Upper lobe of left lung (tissue), 4 donors: ENCODE results near the gene PRKD2.

Experiments
- CTCF ChIP-seq, 6 experiments: fragments of 450-650 bp in 4 of 6; fragments of 200-600 bp in 2 of 6; sonication (generic) in 2 of 6; IDR thresholded peaks; one replicate each; pipeline ENCODE4 v1.5.1; 2016 to 2019; ENCODE audit warnings: antibody characterized with exemption in 6 of 6
- EP300 ChIP-seq, 4 donors: sonication (generic); formaldehyde crosslinking; IDR thresholded peaks; one replicate each; pipeline ENCODE4 v1.5.1; 2017; ENCODE audit warnings: antibody characterized with exemption in 4 of 4, control low read depth in 2 of 4

- TF ChIP-seq EP300 (IDR thresholded peaks at IDR 0.05) (no peak), CTCF (IDR thresholded peaks at IDR 0.05) (no peak)
Observed at GRCh38 chr19:46741447-46741846, 24.5 kb upstream of the PRKD2 start.
